ENCODE data around the gene KRTAP5-9.
"Not testable (repeated sequence)": the region's sequence is repeated elsewhere in the genome, so short reads cannot be mapped to it uniquely, and the experiment has no call there.

Gene KRTAP5-9

GRCh38 chr11:71534711-71535608 lies 13.3 kb upstream of the KRTAP5-9 start:
- DNase-seq (ENCODE audit: low read depth, low spot score), result not testable (repeated sequence)

GRCh38 chr11:71535825-71536224 lies 12.4 kb upstream of the KRTAP5-9 start:
- no peak for DNase-seq (ENCODE audit: low read depth, low spot score)

- DNase-seq (ENCODE audit: low read depth, low spot score), result no peak
Measured at GRCh38 chr11:71537537-71537936, 10.7 kb upstream of the KRTAP5-9 start.

DNA sequence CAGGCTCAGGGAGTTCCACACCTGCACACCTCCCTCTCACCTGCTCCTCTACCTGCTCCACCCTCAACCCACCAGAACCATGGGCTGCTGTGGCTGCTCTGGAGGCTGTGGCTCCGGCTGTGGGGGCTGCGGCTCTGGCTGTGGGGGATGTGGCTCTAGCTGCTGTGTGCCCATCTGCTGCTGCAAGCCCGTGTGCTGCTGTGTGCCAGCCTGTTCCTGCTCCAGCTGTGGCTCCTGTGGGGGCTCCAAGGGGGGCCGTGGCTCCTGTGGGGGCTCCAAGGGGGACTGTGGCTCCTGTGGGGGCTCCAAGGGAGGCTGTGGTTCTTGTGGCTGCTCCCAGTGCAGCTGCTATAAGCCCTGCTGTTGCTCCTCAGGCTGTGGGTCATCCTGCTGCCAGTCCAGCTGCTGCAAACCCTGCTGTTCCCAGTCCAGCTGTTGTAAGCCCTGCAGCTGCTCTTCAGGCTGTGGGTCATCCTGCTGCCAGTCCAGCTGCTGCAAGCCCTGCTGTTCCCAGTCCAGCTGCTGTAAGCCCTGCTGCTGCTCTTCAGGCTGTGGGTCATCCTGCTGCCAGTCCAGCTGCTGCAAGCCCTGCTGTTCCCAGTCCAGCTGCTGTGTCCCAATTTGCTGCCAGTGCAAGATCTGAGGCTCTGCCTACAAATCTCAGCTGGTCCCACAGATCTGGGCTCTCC lies 10.1 kb upstream of the KRTAP5-9 start, which contains the start of gene KRTAP5-8:
Gene KRTAP5-8, plus strand, starts transcription at position 49 of the 689 bp plus-strand sequence. Its CDS starts 31 bp downstream, at position 80.
- DNase-seq (ENCODE audit: low read depth, low spot score), result not testable (repeated sequence)

GRCh38 chr11:71538666-71538990 lies 9.6 kb upstream of the KRTAP5-9 start:
- no peak for DNase-seq (ENCODE audit: low read depth, low spot score)

GRCh38 chr11:71539017-71539416 lies 9.2 kb upstream of the KRTAP5-9 start:
- DNase-seq (ENCODE audit: low read depth, low spot score), result no peak

GRCh38 chr11:71539971-71540370 lies 8.2 kb upstream of the KRTAP5-9 start:
- DNase-seq (ENCODE audit: low read depth, low spot score), result not testable (repeated sequence)

- DNase-seq (ENCODE audit: low read depth, low spot score), result not testable (repeated sequence)
Measured at GRCh38 chr11:71540521-71541304, 7.5 kb upstream of the KRTAP5-9 start.

DNA sequence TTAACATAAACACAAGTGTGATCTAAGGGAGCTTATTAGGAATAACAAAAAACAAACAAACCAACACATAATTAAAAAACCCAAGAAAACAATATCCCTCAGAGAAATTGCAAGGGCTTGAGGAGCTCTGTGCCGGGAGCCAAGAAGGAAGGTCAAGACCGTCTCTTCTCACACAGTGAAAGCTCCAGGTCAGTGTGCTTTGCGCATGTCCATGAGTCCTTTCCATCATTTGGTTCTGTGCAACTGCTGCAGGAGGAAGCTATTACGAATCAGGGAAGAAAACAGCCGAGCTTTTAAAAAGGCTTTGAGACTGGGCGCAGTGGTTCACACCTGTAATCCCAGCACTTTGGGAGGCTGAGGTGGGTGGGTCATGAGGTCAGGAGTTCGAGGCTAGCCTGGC lies 5.8 kb upstream of the KRTAP5-9 start:
- DNase-seq (ENCODE audit: low read depth, low spot score), result no peak

DNA sequence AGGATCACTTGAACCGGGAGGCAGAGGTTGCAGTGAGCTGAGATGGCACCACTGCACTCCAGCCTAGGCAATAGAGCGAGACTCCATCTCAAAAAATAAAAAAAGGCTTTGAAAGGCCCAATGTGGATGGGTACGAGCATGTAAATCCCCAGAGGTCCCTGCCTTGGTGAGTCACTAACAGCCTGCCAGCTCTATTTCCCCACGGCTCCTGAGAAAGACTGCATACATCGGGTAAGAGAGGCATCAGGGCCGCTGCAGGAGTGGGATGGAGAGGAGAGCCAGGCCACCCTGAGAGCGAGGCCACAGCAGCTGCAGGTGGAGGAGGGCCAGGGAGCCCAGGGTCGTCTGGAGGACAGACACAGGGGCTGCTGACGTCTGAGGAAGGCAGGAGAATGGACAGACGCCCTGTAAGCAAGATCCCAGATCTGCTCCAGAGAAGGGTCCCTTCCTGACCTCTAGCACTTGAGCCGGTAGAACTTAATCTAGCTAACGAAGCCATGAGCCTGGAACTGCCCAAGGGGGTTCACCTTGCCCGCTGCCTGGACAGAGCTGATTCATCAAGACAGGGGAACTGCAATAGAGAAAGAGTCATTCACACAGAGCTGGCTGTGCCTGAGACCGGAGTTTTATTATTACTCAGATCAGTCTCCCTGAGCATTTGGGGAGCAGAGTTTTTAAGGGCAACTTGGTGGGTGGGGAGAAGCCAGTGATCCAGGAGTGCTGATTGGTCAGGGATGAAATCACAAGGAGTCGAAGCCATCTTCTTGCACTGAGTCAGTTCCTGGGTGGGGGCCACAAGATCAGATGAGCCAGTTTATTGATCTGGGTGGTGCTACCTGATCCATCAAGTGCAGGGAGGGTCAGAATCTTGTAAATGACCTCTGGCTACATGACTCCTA lies 5.1 kb upstream of the KRTAP5-9 start:
- DNase-seq (ENCODE audit: low read depth, low spot score), result no peak

GRCh38 chr11:71543866-71544265 lies 4.4 kb upstream of the KRTAP5-9 start:
- DNase-seq (ENCODE audit: low read depth, low spot score), result no peak

DNA sequence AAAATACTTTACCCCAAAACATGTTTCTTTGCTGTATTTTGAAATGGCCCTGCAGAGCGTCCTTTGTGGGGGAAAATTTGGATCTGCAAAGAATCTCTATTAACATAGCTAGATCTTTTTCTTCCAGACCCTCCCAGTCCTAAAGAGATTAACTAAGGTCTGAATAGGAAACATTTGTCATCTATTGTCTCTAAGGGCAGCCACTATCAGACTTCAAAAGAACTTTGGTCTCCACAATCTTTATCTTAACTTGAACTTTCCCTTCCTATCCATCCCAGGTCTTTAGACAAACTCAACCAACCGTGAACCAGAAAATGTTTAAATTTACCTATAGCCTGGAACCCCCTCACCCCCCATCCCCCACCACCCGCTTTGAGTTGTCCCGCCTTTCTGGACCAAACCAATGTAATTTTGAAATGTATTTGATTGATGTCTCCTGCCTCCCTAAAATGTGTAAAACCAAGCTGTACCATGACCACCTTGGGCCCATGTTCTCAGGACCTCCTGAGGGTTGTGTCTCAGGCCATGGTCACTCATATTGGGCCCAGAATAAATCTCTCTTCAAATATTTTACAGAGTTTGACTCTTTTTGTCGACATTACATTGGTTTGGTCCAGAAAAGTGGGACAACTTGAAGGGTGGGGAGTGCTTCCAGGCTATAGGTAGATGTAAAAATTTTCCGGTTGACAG lies 3.5 kb upstream of the KRTAP5-9 start:
- DNase-seq (ENCODE audit: low read depth, low spot score), result no peak

- DNase-seq (ENCODE audit: low read depth, low spot score), result no peak
Measured at GRCh38 chr11:71545405-71545966, 2.7 kb upstream of the KRTAP5-9 start.

DNA sequence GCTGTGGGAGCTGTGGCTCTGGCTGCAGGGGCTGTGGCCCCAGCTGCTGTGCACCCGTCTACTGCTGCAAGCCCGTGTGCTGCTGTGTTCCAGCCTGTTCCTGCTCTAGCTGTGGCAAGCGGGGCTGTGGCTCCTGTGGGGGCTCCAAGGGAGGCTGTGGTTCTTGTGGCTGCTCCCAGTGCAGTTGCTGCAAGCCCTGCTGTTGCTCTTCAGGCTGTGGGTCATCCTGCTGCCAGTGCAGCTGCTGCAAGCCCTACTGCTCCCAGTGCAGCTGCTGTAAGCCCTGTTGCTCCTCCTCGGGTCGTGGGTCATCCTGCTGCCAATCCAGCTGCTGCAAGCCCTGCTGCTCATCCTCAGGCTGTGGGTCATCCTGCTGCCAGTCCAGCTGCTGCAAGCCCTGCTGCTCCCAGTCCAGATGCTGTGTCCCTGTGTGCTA lies 514 bp downstream of the KRTAP5-9 start:
- DNase-seq (ENCODE audit: low read depth, low spot score), result no peak

DNA sequence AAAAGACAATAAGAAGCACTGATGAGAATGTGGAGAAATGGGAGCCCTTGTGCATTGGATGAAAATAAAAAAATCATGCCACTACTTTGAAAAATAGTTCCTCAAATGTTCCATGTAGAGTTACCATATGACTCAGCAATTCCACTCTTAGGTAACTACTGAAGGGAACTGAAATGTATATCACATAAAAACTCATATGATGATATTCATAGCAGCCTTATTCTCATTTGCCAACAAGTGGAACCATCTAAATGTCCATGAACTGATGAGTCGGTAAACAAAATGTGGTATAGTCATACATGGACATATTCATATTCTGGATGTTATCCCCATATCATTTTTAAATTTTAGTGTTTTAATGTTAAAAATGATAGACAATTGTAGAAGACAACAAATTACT lies 3.5 kb downstream of the KRTAP5-9 start:
- DNase-seq (ENCODE audit: low read depth, low spot score), result no peak

- no peak for DNase-seq (ENCODE audit: low read depth, low spot score)
Measured at GRCh38 chr11:71554996-71555395, 6.8 kb downstream of the KRTAP5-9 start.

GRCh38 chr11:71555508-71555907 lies 7.3 kb downstream of the KRTAP5-9 start:
- DNase-seq (ENCODE audit: low read depth, low spot score), result no peak

DNA sequence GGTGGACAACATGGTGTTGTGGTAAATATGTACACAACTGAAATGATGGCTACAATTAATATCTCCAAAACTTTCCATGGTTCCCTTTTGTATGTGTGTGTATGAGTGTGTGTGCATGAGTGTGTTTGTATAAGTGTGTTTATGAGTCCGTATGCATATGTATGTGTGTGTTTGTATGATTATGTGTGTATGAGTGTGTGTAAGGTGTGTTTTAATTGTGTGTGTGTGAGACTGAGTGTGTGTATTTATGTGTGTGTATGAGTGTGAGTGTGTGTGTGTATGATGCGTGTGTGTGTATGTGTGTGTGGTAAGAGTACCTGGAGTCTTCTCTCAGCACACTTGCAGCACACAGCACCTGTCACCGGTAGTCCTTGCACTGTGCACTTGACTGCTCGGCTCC lies 7.8 kb downstream of the KRTAP5-9 start:
- DNase-seq (ENCODE audit: low read depth, low spot score), result no peak

DNA sequence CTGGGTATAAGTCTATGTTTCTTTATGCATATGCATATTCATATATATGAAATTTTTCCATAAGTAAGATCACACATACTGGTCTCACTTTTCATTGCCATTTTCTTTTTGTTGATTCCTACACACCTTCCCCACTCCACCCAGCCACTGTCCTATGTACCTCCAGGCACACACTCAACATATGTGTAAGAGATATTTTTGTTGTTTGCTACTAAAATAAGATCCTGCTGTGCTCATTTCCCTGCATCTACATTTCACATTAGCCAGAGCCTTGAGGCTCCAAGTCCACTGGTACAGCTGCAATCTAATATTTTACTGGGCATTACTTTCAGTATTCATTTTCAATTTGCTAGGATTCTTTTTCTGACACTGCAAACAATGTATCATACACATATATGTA lies 9.0 kb downstream of the KRTAP5-9 start:
- DNase-seq (ENCODE audit: low read depth, low spot score), result no peak

DNA sequence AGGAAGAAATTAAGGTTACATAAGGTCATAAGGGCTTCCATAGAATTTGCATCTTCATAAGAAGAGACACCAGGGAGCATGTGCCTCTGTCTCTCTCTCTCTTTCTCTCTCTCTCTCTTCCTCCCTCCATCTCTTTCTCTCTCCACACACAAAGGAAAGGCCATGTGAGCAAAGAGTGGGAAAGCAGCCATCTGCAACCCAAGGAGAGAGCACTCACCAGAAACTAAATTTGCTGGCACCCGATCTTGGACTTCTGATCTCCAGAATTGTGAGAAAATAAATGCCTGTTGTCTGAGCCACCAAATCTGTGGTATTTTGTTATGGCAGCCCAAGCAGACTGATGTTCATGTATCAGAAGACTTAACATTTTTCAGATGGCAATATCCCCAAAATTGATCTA lies 10.8 kb downstream of the KRTAP5-9 start:
- no peak for DNase-seq (ENCODE audit: low read depth, low spot score)

Data from smooth muscle cell of the brain vasculature (primary cell).